Testis (tissue), 2 donors: ENCODE data around the gene YPEL3.

Experiments used
- POLR2A ChIP-seq: fragments of 450-650 bp; IDR thresholded peaks from one replicate; pipeline ENCODE4 v1.6.1; 2017; ENCODE audit warnings: antibody characterized with exemption, mild to moderate bottlenecking, moderate library complexity
- TF ChIP-seq, protein P1 (sequence below), 3 experiments: fragments of 450-650 bp in 2 of 3; fragments of 200-600 bp in 1 of 3; sonication (generic) in 1 of 3; IDR thresholded peaks; one replicate each; pipeline ENCODE4 v1.5.1; 2016 to 2019; ENCODE audit warnings: antibody characterized with exemption in 3 of 3, mild to moderate bottlenecking in 2 of 3, moderate library complexity in 1 of 3

DNA sequence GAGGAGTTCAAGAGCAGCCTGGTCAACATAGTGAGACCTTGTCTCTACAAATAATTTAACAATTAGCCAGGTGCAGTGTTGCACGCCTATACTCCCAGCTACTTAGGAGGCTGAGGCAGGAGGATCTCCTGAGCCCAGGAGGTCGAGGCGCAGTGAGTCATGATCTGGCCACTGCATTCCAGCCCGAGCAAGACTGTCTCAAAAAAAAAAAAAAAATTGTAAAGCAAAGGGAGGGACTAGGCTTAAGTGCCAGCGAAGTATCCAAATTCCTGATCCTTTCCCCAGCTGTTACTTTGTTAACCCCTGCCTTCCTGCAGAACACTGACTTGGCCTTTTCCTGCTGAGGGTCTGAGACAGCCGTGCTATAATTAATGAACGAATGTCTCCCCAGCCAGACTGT, 14.6 kb upstream of the YPEL3 start:
- TF ChIP-seq, protein P1, sequence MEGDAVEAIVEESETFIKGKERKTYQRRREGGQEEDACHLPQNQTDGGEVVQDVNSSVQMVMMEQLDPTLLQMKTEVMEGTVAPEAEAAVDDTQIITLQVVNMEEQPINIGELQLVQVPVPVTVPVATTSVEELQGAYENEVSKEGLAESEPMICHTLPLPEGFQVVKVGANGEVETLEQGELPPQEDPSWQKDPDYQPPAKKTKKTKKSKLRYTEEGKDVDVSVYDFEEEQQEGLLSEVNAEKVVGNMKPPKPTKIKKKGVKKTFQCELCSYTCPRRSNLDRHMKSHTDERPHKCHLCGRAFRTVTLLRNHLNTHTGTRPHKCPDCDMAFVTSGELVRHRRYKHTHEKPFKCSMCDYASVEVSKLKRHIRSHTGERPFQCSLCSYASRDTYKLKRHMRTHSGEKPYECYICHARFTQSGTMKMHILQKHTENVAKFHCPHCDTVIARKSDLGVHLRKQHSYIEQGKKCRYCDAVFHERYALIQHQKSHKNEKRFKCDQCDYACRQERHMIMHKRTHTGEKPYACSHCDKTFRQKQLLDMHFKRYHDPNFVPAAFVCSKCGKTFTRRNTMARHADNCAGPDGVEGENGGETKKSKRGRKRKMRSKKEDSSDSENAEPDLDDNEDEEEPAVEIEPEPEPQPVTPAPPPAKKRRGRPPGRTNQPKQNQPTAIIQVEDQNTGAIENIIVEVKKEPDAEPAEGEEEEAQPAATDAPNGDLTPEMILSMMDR (IDR thresholded peaks at IDR 0.05): no peak
- no peak for TF ChIP-seq POLR2A
